Epithelial cell of esophagus (primary cell): ENCODE measurements around the gene SIGLEC9.

ENCODE experiments used
- DNase-seq: peaks from one replicate; pipeline ENCODE4 v3.0.0; 2010; ENCODE audit warnings: low read depth
- H3K4me3 ChIP-seq: 2 replicates; pipeline ENCODE4 v1.5.1; 2011; ENCODE audit warnings: mild to moderate bottlenecking, low read length, control low read depth
- CTCF ChIP-seq: IDR thresholded peaks from 2 replicates; pipeline ENCODE4 v1.5.1; 2011; ENCODE audit warnings: low read depth, mild to moderate bottlenecking, low read length, control low read depth, inconsistent platforms; ENCODE audit not compliant: insufficient read depth; ENCODE audit errors: missing control alignments

SIGLEC9 gene

DNA sequence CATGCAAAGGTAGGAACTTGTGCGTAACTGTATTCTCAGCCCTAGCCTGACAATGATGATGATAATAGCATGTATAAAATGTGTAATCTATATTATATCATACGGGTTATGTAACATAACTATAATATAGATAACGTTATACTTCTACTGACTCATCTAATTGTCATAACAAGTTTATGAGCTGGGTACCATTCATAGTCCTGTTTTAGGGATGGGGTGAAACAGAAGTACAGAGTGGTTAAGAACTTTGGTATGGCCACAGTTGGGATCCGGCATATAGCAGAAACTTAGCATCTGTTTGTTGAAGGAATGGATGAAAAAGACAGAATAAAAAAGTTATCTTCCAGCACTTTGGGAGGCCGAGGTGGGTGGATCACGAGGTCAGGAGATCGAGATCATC lies 21.7 kb upstream of the SIGLEC9 start:
- no peak overlapping the region for H3K4me3 ChIP-seq
- TF ChIP-seq CTCF: no peak
- no peak for DNase-seq

GRCh38 chr19:51103926-51104341 lies 20.8 kb upstream of the SIGLEC9 start:
- no peak overlapping the region for H3K4me3 ChIP-seq
- DNase-seq: no peak
- no peak for TF ChIP-seq CTCF

GRCh38 chr19:51107406-51108065 lies 17.2 kb upstream of the SIGLEC9 start:
- peak; percentile 36 for DNase-seq
- TF ChIP-seq CTCF: no peak
- H3K4me3 ChIP-seq: peak overlapping the region; percentile 87

DNA sequence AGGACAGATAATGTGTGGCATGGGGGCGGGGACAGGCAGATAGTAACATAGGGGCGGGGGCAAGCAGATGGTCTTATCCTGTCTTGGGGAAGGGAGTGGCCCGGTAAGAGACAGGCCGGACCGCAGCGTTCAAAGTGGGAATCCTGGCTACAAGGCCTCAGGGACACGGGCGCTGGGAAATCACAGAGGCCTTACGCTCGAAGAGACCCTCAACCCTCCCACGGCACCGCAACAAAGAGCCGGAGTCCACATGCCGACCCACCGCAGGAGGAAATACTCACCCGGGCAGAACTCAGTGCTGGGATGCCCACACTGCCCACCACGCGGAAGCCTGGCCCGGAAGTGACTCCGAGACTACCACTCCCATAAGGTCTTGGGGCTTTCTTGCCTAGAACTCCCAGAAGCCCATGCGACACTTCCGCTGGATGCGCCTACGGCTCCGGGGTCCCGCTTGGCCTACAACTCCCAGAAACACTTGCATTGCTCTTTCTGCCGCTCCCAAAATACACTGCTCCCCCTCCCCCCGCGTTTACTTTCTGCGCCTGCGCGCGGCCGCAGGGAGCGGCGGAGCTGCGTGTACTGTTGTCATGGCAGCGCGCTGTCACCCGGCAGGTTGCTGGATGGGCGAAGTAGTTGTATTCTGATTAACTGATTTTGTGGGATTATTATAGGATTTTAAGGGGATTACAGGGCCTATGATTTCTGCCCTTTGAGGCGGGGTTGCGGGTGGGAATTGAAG lies 16.5 kb upstream of the SIGLEC9 start, which contains the start of gene CTU1:
Gene CTU1 (minus strand): TSS at position 344 of the 739 bp plus-strand sequence. CDS start 3,840 bp downstream, outside the sequence.
- peak; percentile 100 for DNase-seq
- no peak for TF ChIP-seq CTCF
- peak within 1 kb of the TSS; percentile 87 for H3K4me3 ChIP-seq

- peak overlapping the region; percentile 87 for H3K4me3 ChIP-seq
- TF ChIP-seq CTCF: peak; percentile 9
- no peak for DNase-seq
These were observed 15.9 kb upstream of the SIGLEC9 start for GRCh38 chr19:51108805-51109146.

DNA sequence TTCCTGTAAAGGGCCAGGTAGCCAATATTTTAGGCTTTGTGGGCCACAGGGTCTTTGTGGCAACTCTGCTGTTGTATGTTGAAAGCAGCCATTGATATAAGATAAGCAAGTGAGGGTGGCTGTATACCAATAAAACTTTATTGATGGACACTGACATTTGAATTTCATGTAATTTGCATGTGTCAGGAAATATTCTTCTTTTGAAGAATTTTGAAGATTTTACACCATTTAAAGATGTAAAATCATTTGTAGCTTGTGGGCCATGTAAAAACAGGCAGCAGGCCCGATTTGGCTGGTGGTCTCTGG lies 14.1 kb upstream of the SIGLEC9 start:
- no peak for TF ChIP-seq CTCF
- H3K4me3 ChIP-seq: no peak overlapping the region
- DNase-seq: no peak

- H3K4me3 ChIP-seq: no peak overlapping the region
- peak; percentile 23 for DNase-seq
- peak; percentile 45 for TF ChIP-seq CTCF
These were observed 13.1 kb upstream of the SIGLEC9 start for GRCh38 chr19:51111606-51112005.
